Measurements from ENCODE around the gene ETDC.
A peak's percentile ranks its signal among the peaks of the same experiment; 100 is the strongest.

Gene ETDC

GRCh38 chrX:135295238-135295943, 13.9 kb upstream of the ETDC start:
- no peaks in the 10 kb centered on the region for H4K20me1 ChIP-seq (ENCODE audit: insufficient read depth, low read length)
- H3K79me2 ChIP-seq (ENCODE audit: low read length), result no peaks in the 10 kb centered on the region
- DNase-seq, result peak; percentile 79
- peak overlapping the region; percentile 52; the same call in 1 of the 2 replicates for H3K9ac ChIP-seq (ENCODE audit: low read length)
- H3K36me3 ChIP-seq (replicated peaks; ENCODE audit: insufficient read depth, low read length), result no peaks in the 10 kb centered on the region
- H3K4me1 ChIP-seq (ENCODE audit: low read length), result 0 out of 2 replicates have a peak, but pooled peaks cover 6% of the 10 kb centered on the region
- no peak overlapping the region for H3K27ac ChIP-seq (ENCODE audit: low read length)
- H3K4me2 ChIP-seq (ENCODE audit: low read depth, low read length), result peak overlapping the region; percentile 92
- no peaks in the 10 kb centered on the region for H3F3A ChIP-seq (ENCODE audit: insufficient read depth, low read length)
- peak overlapping the region; percentile 80 for H2AFZ ChIP-seq (ENCODE audit: low read length)
- H3K9me3 ChIP-seq (replicated peaks; ENCODE audit: insufficient read depth, low read length), result no peaks in the 10 kb centered on the region
- no peaks in the 10 kb centered on the region for H3K9me2 ChIP-seq (replicated peaks; ENCODE audit: insufficient read depth, low read length)
- H3K27me3 ChIP-seq (replicated peaks; ENCODE audit: insufficient read depth, low read length), result no peaks in the 10 kb centered on the region
- peak overlapping the region; percentile 76 for H3K4me3 ChIP-seq (ENCODE audit: low read length)
- TF ChIP-seq EZH2 (optimal IDR thresholded peaks at IDR 0.05; ENCODE audit: low read depth, low read length), result no peak
- TF ChIP-seq CTCF (IDR thresholded peaks at IDR 0.05; ENCODE audit: low read length), result no peak; the same call in 1 of the 2 replicates
- TF ChIP-seq EZH2phosphoT487 (IDR thresholded peaks at IDR 0.05; ENCODE audit: low read length), result no peak

- Histone ChIP-seq H3F3A (ENCODE audit: insufficient read depth, low read length) (no peaks in the 10 kb centered on the region), H3K79me2 (ENCODE audit: low read length) (no peaks in the 10 kb centered on the region), H3K27me3 (replicated peaks; ENCODE audit: insufficient read depth, low read length) (no peaks in the 10 kb centered on the region), H3K9me2 (replicated peaks; ENCODE audit: insufficient read depth, low read length) (no peaks in the 10 kb centered on the region), H3K9ac (ENCODE audit: low read length) (peak overlapping the region; percentile 52; the same call in 1 of the 2 replicates), H3K4me1 (ENCODE audit: low read length) (0 out of 2 replicates have a peak, but pooled peaks cover 6% of the 10 kb centered on the region), H2AFZ (ENCODE audit: low read length) (peak overlapping the region; percentile 80), H4K20me1 (ENCODE audit: insufficient read depth, low read length) (no peaks in the 10 kb centered on the region), H3K9me3 (replicated peaks; ENCODE audit: insufficient read depth, low read length) (no peaks in the 10 kb centered on the region), H3K4me2 (ENCODE audit: low read depth, low read length) (peak overlapping the region; percentile 92), H3K36me3 (replicated peaks; ENCODE audit: insufficient read depth, low read length) (no peaks in the 10 kb centered on the region), H3K4me3 (ENCODE audit: low read length) (peak overlapping the region; percentile 76), H3K27ac (ENCODE audit: low read length) (no peak overlapping the region)
- no peak for TF ChIP-seq CTCF (IDR thresholded peaks at IDR 0.05; ENCODE audit: low read length)
- no peak for TF ChIP-seq EZH2phosphoT487 (IDR thresholded peaks at IDR 0.05; ENCODE audit: low read length)
- no peak for TF ChIP-seq EZH2 (optimal IDR thresholded peaks at IDR 0.05; ENCODE audit: low read depth, low read length)
- no peak for DNase-seq
These were observed 13.4 kb upstream of the ETDC start for GRCh38 chrX:135295944-135296305.

- no peak for TF ChIP-seq CTCF (IDR thresholded peaks at IDR 0.05; ENCODE audit: low read length)
- no peak for TF ChIP-seq EZH2 (optimal IDR thresholded peaks at IDR 0.05; ENCODE audit: low read depth, low read length)
- TF ChIP-seq EZH2phosphoT487 (IDR thresholded peaks at IDR 0.05; ENCODE audit: low read length), result no peak
- Histone ChIP-seq H3K9ac (ENCODE audit: low read length) (no peak overlapping the region), H4K20me1 (ENCODE audit: insufficient read depth, low read length) (no peaks in the 10 kb centered on the region), H3K79me2 (ENCODE audit: low read length) (no peaks in the 10 kb centered on the region), H3K4me1 (ENCODE audit: low read length) (peaks cover under 1% of the 10 kb centered on the region), H3K4me2 (ENCODE audit: low read depth, low read length) (no peak overlapping the region), H3K27me3 (replicated peaks; ENCODE audit: insufficient read depth, low read length) (no peaks in the 10 kb centered on the region), H3K9me2 (replicated peaks; ENCODE audit: insufficient read depth, low read length) (no peaks in the 10 kb centered on the region), H2AFZ (ENCODE audit: low read length) (no peak overlapping the region), H3K4me3 (ENCODE audit: low read length) (no peak overlapping the region), H3F3A (ENCODE audit: insufficient read depth, low read length) (no peaks in the 10 kb centered on the region), H3K27ac (ENCODE audit: low read length) (no peak overlapping the region), H3K36me3 (replicated peaks; ENCODE audit: insufficient read depth, low read length) (no peaks in the 10 kb centered on the region), H3K9me3 (replicated peaks; ENCODE audit: insufficient read depth, low read length) (no peaks in the 10 kb centered on the region)
- no peak for DNase-seq
These were observed 6.9 kb upstream of the ETDC start for GRCh38 chrX:135302269-135302873.
